SU-DHL-6 (cell line): ENCODE measurements around the gene ATP6V0C.

Experiments used
- H2AFZ ChIP-seq: fragments of 200-600 bp; sonication (generic); 2 replicates; pipeline ENCODE4 v1.6.1; 2014; ENCODE audit warnings: low read depth, mild to moderate bottlenecking, moderate library complexity, mixed read lengths, antibody characterized with exemption, low read length; ENCODE audit not compliant: severe bottlenecking
- H3F3A ChIP-seq: fragments of 200-600 bp; shearing (Covaris generic); 2 replicates; pipeline ENCODE4 v1.6.0; 2016; ENCODE audit warnings: antibody characterized with exemption, mild to moderate bottlenecking; ENCODE audit not compliant: insufficient read depth
- H3K27ac ChIP-seq: fragments of 200-600 bp; sonication (generic); 2 replicates; pipeline ENCODE4 v1.5.1; 2016; ENCODE audit warnings: low read depth, mild to moderate bottlenecking, low read length, moderate library complexity, mixed read lengths
- H3K27me3 ChIP-seq: fragments of 200-600 bp; sonication (generic), shearing (Covaris generic); 2 replicates; pipeline ENCODE4 v1.6.0; 2014; ENCODE audit warnings: mild to moderate bottlenecking, low read length
- H3K36me3 ChIP-seq: fragments of 200-600 bp; sonication (generic); 2 replicates; pipeline ENCODE4 v1.6.1; 2014; ENCODE audit warnings: mild to moderate bottlenecking, low read length, mixed read lengths
- H3K4me2 ChIP-seq: fragments of 300-600, 200-600 bp; shearing (Covaris generic), sonication (generic); 2 replicates; pipeline ENCODE4 v1.6.0; 2014; ENCODE audit warnings: low read length, low read depth, mild to moderate bottlenecking; ENCODE audit not compliant: poor library complexity, severe bottlenecking
- H3K4me3 ChIP-seq: fragments of 200-600 bp; sonication (generic); 2 replicates; pipeline ENCODE4 v1.5.1; 2014; ENCODE audit warnings: antibody characterized with exemption, low read length, mild to moderate bottlenecking, mixed read lengths; ENCODE audit not compliant: insufficient read depth, poor library complexity, severe bottlenecking
- H3K79me2 ChIP-seq: fragments of 200-600 bp; sonication (generic); 2 replicates; pipeline ENCODE4 v1.6.1; 2014; ENCODE audit warnings: mild to moderate bottlenecking, low read length, moderate library complexity; ENCODE audit not compliant: insufficient read depth
- H3K9ac ChIP-seq: fragments of 200-600 bp; sonication (generic); 2 replicates; pipeline ENCODE4 v1.7.0; 2014; ENCODE audit warnings: mild to moderate bottlenecking, low read length
- H3K9me2 ChIP-seq: fragments of 200-600 bp; sonication (generic); replicated peaks from 2 replicates; pipeline ENCODE4 v1.6.1; 2014; ENCODE audit warnings: low read length; ENCODE audit not compliant: insufficient read depth
- H3K9me3 ChIP-seq: fragments of 200-600 bp; sonication (generic); 2 replicates; pipeline ENCODE4 v1.6.1; 2014; ENCODE audit warnings: low read length, mixed read lengths; ENCODE audit not compliant: insufficient read depth
- H4K20me1 ChIP-seq: fragments of 200-600 bp; sonication (generic); 2 replicates; pipeline ENCODE4 v1.6.1; 2014; ENCODE audit warnings: low read depth, mild to moderate bottlenecking, antibody characterized with exemption, low read length, moderate library complexity, mixed read lengths
- CTCF ChIP-seq: fragments of 200-600 bp; sonication (generic); IDR thresholded peaks from one replicate; pipeline ENCODE4 v1.5.1; 2017; ENCODE audit warnings: antibody characterized with exemption, mild to moderate bottlenecking, low read length, moderate library complexity; ENCODE audit not compliant: insufficient read depth, poor library complexity, severe bottlenecking
- EZH2phosphoT487 ChIP-seq: fragments of 200-600 bp; sonication (generic), shearing (Covaris generic); conservative IDR thresholded peaks from 2 replicates; pipeline ENCODE4 v1.6.1; 2018; ENCODE audit warnings: mild to moderate bottlenecking, antibody characterized with exemption, low read length, moderate library complexity, mixed read lengths

ATP6V0C gene

DNA sequence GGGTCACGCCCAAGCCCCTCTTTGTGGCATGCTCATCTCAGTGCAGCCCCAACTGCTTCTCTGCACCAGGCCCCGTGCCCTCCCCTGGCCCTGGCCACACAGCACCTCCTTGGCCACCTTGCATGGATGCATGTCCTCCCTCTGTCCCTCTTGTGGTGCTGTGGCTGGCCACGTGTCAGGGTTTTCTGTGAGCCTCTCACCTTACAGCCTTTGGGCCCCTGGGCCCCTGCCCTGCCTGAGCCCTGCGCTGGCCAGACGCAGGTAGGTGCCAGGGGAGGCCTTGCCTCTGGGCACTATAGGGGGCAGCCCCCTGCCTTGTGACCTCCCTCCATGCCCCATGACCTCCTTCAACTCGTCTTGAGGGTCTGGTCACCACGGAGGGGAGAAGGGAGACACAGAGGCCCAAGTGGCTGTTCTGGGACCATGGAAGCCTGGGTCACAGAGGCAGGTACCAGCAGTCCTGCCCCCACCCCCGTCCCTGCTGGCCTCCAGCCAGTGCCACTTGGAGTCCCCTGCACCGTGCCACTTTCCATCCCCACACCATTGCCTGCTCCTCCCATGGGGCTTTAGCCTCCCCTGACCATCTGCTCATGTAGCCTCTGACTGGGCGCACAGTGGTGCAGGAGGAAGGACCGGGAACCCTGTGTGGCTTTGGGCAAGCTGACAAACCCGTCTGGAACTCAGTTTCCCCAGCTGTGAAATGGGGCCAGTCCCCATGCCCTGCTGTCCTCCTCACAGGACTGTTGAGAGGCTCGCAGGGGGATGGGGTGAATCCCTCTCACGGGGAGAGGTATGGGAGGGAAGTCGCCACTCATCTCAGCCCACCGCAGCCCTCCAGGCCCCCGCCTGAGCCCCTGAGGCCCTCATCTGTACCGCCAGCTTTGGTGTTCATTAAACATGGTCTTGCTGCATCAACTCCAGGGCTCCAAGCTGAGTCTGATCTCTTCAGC lies 11.5 kb upstream of the ATP6V0C start:
- H3K27ac ChIP-seq: no peak overlapping the region
- H3F3A ChIP-seq: peaks cover 2% of the 10 kb centered on the region; the same call in 1 of the 2 replicates
- no peaks in the 10 kb centered on the region for H3K79me2 ChIP-seq
- no peak overlapping the region for H3K9ac ChIP-seq
- H4K20me1 ChIP-seq: no peaks in the 10 kb centered on the region
- no peaks in the 10 kb centered on the region for H3K36me3 ChIP-seq
- H3K27me3 ChIP-seq: no peaks in the 10 kb centered on the region
- H2AFZ ChIP-seq: no peak overlapping the region
- no peak overlapping the region for H3K4me2 ChIP-seq
- TF ChIP-seq EZH2phosphoT487: no peak
- no peaks in the 10 kb centered on the region for H3K9me2 ChIP-seq
- H3K9me3 ChIP-seq: no peaks in the 10 kb centered on the region
- no peak overlapping the region for H3K4me3 ChIP-seq

DNA sequence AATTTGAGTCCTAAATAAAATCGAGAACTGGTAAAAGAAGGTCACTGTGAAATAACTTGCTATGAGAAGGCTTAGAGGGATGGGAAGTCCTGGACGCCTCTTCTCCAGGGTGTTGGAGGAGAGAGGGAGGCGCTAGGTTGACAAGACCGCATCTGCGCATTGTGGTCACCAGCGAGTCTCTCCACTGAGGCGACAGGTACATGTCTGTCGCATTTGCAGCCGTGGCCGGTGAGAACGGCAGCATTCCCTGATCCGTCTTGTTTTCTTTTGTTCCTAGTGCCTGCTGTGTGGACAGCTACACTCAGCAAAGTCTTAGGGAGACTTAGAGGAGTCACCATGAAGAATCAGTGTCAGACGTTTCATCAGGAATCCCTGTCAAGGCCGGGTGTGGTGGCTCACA lies 8.1 kb upstream of the ATP6V0C start:
- H3K79me2 ChIP-seq: no peaks in the 10 kb centered on the region
- no peaks in the 10 kb centered on the region for H3K36me3 ChIP-seq
- no peaks in the 10 kb centered on the region for H4K20me1 ChIP-seq
- H2AFZ ChIP-seq: no peak overlapping the region
- TF ChIP-seq CTCF (no peak), EZH2phosphoT487 (no peak)
- H3F3A ChIP-seq: peaks cover 2% of the 10 kb centered on the region; the same call in 1 of the 2 replicates
- H3K27ac ChIP-seq: no peak overlapping the region
- no peak overlapping the region for H3K4me3 ChIP-seq
- no peak overlapping the region for H3K9ac ChIP-seq
- no peaks in the 10 kb centered on the region for H3K9me3 ChIP-seq
- H3K9me2 ChIP-seq: no peaks in the 10 kb centered on the region
- H3K4me2 ChIP-seq: no peak overlapping the region
- H3K27me3 ChIP-seq: no peaks in the 10 kb centered on the region

GRCh38 chr16:2507052-2507659 lies 6.6 kb upstream of the ATP6V0C start:
- H3K79me2 ChIP-seq: no peaks in the 10 kb centered on the region
- H2AFZ ChIP-seq: no peak overlapping the region
- H3K9me2 ChIP-seq: no peaks in the 10 kb centered on the region
- H3K4me2 ChIP-seq: no peak overlapping the region
- H3K4me3 ChIP-seq: no peak overlapping the region
- no peak overlapping the region for H3K9ac ChIP-seq
- TF ChIP-seq CTCF (no peak), EZH2phosphoT487 (no peak)
- no peaks in the 10 kb centered on the region for H3K27me3 ChIP-seq
- peaks cover 2% of the 10 kb centered on the region; the same call in 1 of the 2 replicates for H3F3A ChIP-seq
- H4K20me1 ChIP-seq: no peaks in the 10 kb centered on the region
- no peak overlapping the region for H3K27ac ChIP-seq
- H3K36me3 ChIP-seq: no peaks in the 10 kb centered on the region
- no peaks in the 10 kb centered on the region for H3K9me3 ChIP-seq
